Activated CD4-positive, CD25-positive, alpha-beta regulatory T cell (primary cell): ENCODE data around the gene GNG7.
"Not testable (repeated sequence)": the region's sequence is repeated elsewhere in the genome, so short reads cannot be mapped to it uniquely, and the experiment has no call there.

ENCODE experiments used
- DNase-seq, 4 experiments: peaks; one replicate each; lab custom pipeline; 2025; lab: John Stamatoyannopoulos, UW

GNG7 gene

GRCh38 chr19:2713170-2713569 lies 10.7 kb upstream of the GNG7 start:
- not testable (repeated sequence) for DNase-seq

GRCh38 chr19:2711875-2712205 lies 9.3 kb upstream of the GNG7 start:
- DNase-seq: no peak

GRCh38 chr19:2711172-2711874 lies 8.8 kb upstream of the GNG7 start:
- DNase-seq: no peak

GRCh38 chr19:2706251-2706650 lies 3.8 kb upstream of the GNG7 start:
- DNase-seq: no peak

GRCh38 chr19:2703691-2704216 lies 1.3 kb upstream of the GNG7 start:
- DNase-seq: no peak

GRCh38 chr19:2703077-2703437 lies 563 bp upstream of the GNG7 start:
- DNase-seq: no peak

- no peak for DNase-seq
Measured at GRCh38 chr19:2701361-2702169, 929 bp downstream of the GNG7 start.

- no peak for DNase-seq
Measured at GRCh38 chr19:2700660-2701360, 1.7 kb downstream of the GNG7 start.

GRCh38 chr19:2699413-2700140 lies 2.9 kb downstream of the GNG7 start:
- no peak for DNase-seq

GRCh38 chr19:2694196-2694595 lies 8.3 kb downstream of the GNG7 start:
- no peak for DNase-seq

- no peak for DNase-seq
Measured at GRCh38 chr19:2693492-2694160, 8.9 kb downstream of the GNG7 start.

- no peak for DNase-seq
Measured at GRCh38 chr19:2691951-2692350, 10.5 kb downstream of the GNG7 start.

GRCh38 chr19:2690856-2691255 lies 11.6 kb downstream of the GNG7 start:
- no peak for DNase-seq

- DNase-seq: no peak
Measured at GRCh38 chr19:2686360-2686759, 16.1 kb downstream of the GNG7 start.

GRCh38 chr19:2685204-2685704 lies 17.2 kb downstream of the GNG7 start:
- no peak for DNase-seq

GRCh38 chr19:2683430-2684003 lies 19.0 kb downstream of the GNG7 start:
- DNase-seq: no peak

GRCh38 chr19:2680808-2681207 lies 21.7 kb downstream of the GNG7 start:
- DNase-seq: no peak

GRCh38 chr19:2679439-2679838 lies 23.1 kb downstream of the GNG7 start:
- DNase-seq: no peak

- DNase-seq: not testable (repeated sequence)
Measured at GRCh38 chr19:2678948-2679347, 23.5 kb downstream of the GNG7 start.

GRCh38 chr19:2678044-2678671 lies 24.3 kb downstream of the GNG7 start:
- DNase-seq: no peak

GRCh38 chr19:2676823-2677222 lies 25.7 kb downstream of the GNG7 start:
- DNase-seq: no peak
